Right atrium auricular region (tissue), 2 donors: ENCODE measurements around the gene ADGRD1. TPM values are rescaled to one million over a fixed set of nuclear protein-coding genes. Genes with fewer than 3 reads are reported as not detected.

Experiments used
- DNase-seq: peaks from one replicate; pipeline ENCODE4 v3.0.0-alpha.2; 2019; ENCODE audit warnings: low spot score
- H3K27ac ChIP-seq, 2 donors: fragments of 200-600 bp; sonication (generic); 1 replicate in 1 of 2; 2 replicates in 1 of 2; pipeline ENCODE4 v1.5.1; 2016 to 2019
- H3K27me3 ChIP-seq, 2 donors: fragments of 200-600 bp; sonication (generic); one replicate each; pipeline versions ENCODE4 v1.5.1 to v1.6.0; 2017 to 2019
- H3K36me3 ChIP-seq: fragments of 200-600 bp; sonication (generic); one replicate; pipeline ENCODE4 v1.5.1; 2016
- H3K4me1 ChIP-seq, 2 donors: fragments of 200-600 bp; sonication (generic); one replicate each; pipeline versions ENCODE4 v1.5.1 to v1.6.0; 2017 to 2019
- H3K4me3 ChIP-seq, 2 donors: fragments of 200-600 bp; sonication (generic); 1 replicate in 1 of 2; 2 replicates in 1 of 2; pipeline ENCODE4 v1.5.1; 2017 to 2019; ENCODE audit warnings: mild to moderate bottlenecking in 1 of 2, moderate library complexity in 1 of 2
- H3K9me3 ChIP-seq, 2 donors: fragments of 200-600 bp; sonication (generic); one replicate each; pipeline ENCODE4 v1.5.1; 2019
- CTCF ChIP-seq, 2 donors: fragments of 200-600 bp; sonication (generic); IDR thresholded peaks; one replicate each; pipeline ENCODE4 v1.5.1; 2019; ENCODE audit warnings: antibody characterized with exemption in 2 of 2
- total RNA-seq, 2 donors: library from RNA; depleted of rRNA; stranded (reverse); fragments of >200 nt; gene quantifications; one replicate each; pipeline ENCODE4 v1.1.0, GENCODE V29; 2016

ADGRD1 gene
- total RNA-seq, 2 donors from 2014 or later, result 120 to 168 TPM

GRCh38 chr12:131006036-131006735, 52.5 kb downstream of the ADGRD1 start:
- H3K27me3 ChIP-seq, result no peaks in the 10 kb centered on the region
- peaks cover 0 to 39% of the 10 kb centered on the region in 2 donors for H3K4me1 ChIP-seq
- TF ChIP-seq CTCF (IDR thresholded peaks at IDR 0.05), result no peak
- peaks cover 93% of the 10 kb centered on the region for H3K36me3 ChIP-seq
- H3K9me3 ChIP-seq, result no peaks in the 10 kb centered on the region
- H3K4me3 ChIP-seq, result no peak overlapping the region
- peak overlapping the region; percentile 37 to 68 for H3K27ac ChIP-seq
- no peak for DNase-seq

DNA sequence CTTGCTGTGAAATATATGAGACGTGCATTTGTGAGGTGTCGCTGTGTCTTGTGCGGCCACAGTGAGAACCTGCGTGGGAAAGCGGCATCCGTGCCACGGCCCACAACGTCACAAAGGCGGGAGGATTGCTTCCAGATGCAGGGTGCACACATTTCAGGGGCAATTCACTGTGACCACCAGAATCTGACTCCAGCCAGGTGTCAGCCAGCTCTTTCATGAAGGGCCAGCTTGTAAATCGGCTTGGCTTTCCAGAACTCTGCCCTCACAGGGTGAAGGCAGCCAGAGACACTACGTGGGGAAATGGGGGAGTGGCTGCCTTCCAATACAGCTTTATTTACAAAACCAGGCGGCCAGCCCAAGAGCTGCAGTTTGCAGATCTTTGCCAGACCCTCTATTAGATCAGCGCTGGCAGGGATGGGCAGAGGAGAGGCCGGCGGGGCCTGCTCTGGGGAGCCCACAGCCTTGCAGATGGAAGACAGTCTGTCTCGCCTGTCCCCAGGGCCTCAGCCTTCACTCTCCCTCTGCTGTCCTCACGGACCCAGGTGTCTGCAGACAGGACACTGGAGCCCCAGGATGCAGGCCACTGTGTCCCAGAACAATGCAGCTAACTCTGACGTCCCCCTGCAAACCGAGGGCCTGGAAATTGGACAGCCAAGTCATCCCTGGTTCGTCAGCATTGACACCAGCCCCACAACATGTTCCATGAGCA, 53.5 kb downstream of the ADGRD1 start:
- no peaks in the 10 kb centered on the region for H3K27me3 ChIP-seq
- H3K4me1 ChIP-seq, result peaks cover 0 to 33% of the 10 kb centered on the region in 2 donors
- peaks cover 92% of the 10 kb centered on the region for H3K36me3 ChIP-seq
- TF ChIP-seq CTCF (IDR thresholded peaks at IDR 0.05), result no peak
- H3K9me3 ChIP-seq, result no peaks in the 10 kb centered on the region
- no peak overlapping the region for H3K4me3 ChIP-seq
- DNase-seq, result no peak
- H3K27ac ChIP-seq, result peak overlapping the region; percentile 37 to 68

- Histone ChIP-seq H3K9me3 (no peaks in the 10 kb centered on the region), H3K27ac (peak overlapping the region; percentile 37 to 68), H3K4me1 (peaks cover 0 to 27% of the 10 kb centered on the region in 2 donors), H3K4me3 (no peak overlapping the region), H3K36me3 (peaks cover 92% of the 10 kb centered on the region), H3K27me3 (no peaks in the 10 kb centered on the region)
- DNase-seq, result no peak
- TF ChIP-seq CTCF (IDR thresholded peaks at IDR 0.05), result no peak
These were observed 54.0 kb downstream of the ADGRD1 start for GRCh38 chr12:131007740-131008117.

DNA sequence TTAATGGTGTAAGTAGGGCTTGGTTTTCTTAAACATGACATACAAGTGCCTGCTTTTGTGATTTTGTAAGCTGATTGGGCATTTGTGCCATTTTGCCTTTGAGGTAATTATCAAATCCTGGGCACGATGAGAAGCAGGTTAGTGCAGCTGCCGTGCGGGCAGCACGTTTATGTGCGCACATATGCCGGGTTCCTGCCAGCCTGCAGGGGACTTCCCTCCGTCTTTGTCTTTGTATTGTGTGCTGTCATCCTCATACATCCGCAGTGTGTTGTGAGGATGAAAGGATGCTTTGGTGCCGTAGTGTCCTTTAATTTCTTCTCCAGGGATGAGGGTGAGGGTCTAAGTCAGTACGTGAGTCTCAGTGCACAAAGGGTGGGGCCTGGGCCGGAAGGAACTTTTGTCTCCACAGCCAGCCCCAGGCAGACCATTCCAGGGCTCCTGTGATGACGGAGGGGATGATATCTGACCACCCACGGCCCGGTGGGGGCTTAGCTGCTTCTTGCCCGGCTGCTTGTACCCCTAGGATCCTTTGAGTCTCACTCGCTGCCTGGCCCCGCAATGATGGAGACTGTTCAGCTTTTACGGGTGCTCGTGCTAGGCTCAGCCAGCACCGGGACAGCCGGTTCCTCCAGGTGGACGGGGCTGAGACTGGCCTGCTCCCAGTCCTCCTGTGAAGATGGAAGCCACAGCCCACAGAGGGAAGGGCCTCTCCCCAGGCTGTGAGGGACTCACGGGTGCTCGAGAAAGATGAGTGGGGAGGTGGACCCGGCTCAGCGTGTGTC, 54.6 kb downstream of the ADGRD1 start:
- Histone ChIP-seq H3K4me3 (no peak overlapping the region), H3K27ac (peak overlapping the region; percentile 37 to 68), H3K27me3 (no peaks in the 10 kb centered on the region), H3K36me3 (peaks cover 92% of the 10 kb centered on the region), H3K4me1 (peaks cover 0 to 27% of the 10 kb centered on the region in 2 donors), H3K9me3 (no peaks in the 10 kb centered on the region)
- no peak for TF ChIP-seq CTCF (IDR thresholded peaks at IDR 0.05)
- no peak for DNase-seq

DNA sequence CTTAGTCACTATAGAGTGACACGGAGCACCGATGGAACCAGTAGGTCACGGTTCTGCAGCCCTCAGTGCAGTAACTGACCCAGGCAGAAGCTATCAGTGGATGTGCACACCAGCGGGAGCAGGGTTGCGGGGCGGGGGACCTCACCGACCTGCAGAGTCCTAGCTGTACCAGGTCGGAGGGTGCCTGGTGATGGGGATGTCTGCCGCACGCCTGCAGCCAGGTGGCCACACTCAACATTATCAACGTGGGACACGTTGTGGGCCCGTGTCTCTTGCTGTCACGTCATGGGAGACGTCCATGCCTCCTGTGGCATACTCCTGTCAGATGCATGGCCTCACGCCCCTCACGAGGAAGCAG, 55.2 kb downstream of the ADGRD1 start:
- H3K4me1 ChIP-seq, result peaks cover 0 to 27% of the 10 kb centered on the region in 2 donors
- no peak overlapping the region for H3K4me3 ChIP-seq
- no peak for DNase-seq
- H3K27me3 ChIP-seq, result no peaks in the 10 kb centered on the region
- no peaks in the 10 kb centered on the region for H3K9me3 ChIP-seq
- TF ChIP-seq CTCF (IDR thresholded peaks at IDR 0.05), result no peak
- H3K27ac ChIP-seq, result peak overlapping the region in 1 of 2 donors; percentile 68
- peaks cover 92% of the 10 kb centered on the region for H3K36me3 ChIP-seq
